Right kidney (tissue), 9 donors: ENCODE data around the gene MAP4K3.
A peak's percentile ranks its signal among the peaks of the same experiment; 100 is the strongest.

Experiments
- DNase-seq: peaks from one replicate; pipeline ENCODE4 v3.0.0-alpha.2; 2016
- long read RNA-seq, 8 donors: transcript quantifications; one replicate each; lab custom pipeline, GENCODE V29; 2026

The MAP4K3 gene
- long read RNA-seq, donor 1, full-length matches to known transcripts, result 4 of 4 reads
- long read RNA-seq, donor 1, partial matches to known transcripts, result 0 of 4 reads
- long read RNA-seq, donor 1, other reads (novel, unspliced or antisense), result 0 of 4 reads
- long read RNA-seq, donor 2, full-length matches to known transcripts, result 1 of 1 reads
- long read RNA-seq, donor 2, partial matches to known transcripts, result 0 of 1 reads
- long read RNA-seq, donor 2, other reads (novel, unspliced or antisense), result 0 of 1 reads
- long read RNA-seq, donor 3, result 0 reads
- long read RNA-seq, donor 4, full-length matches to known transcripts, result 5 of 36 reads
- long read RNA-seq, donor 4, partial matches to known transcripts, result 31 of 36 reads
- long read RNA-seq, donor 4, other reads (novel, unspliced or antisense), result 0 of 36 reads
- long read RNA-seq, donor 5, full-length matches to known transcripts, result 3 of 3 reads
- long read RNA-seq, donor 5, partial matches to known transcripts, result 0 of 3 reads
- long read RNA-seq, donor 5, other reads (novel, unspliced or antisense), result 0 of 3 reads
- long read RNA-seq, donor 6, full-length matches to known transcripts, result 2 of 10 reads
- long read RNA-seq, donor 6, partial matches to known transcripts, result 0 of 10 reads
- long read RNA-seq, donor 6, other reads (novel, unspliced or antisense), result 8 of 10 reads
- long read RNA-seq, donor 7, full-length matches to known transcripts, result 2 of 15 reads
- long read RNA-seq, donor 7, partial matches to known transcripts, result 13 of 15 reads
- long read RNA-seq, donor 7, other reads (novel, unspliced or antisense), result 0 of 15 reads
- long read RNA-seq, donor 8, full-length matches to known transcripts, result 8 of 14 reads
- long read RNA-seq, donor 8, partial matches to known transcripts, result 6 of 14 reads
- long read RNA-seq, donor 8, other reads (novel, unspliced or antisense), result 0 of 14 reads

- peak; percentile 96 for DNase-seq
Measured at GRCh38 chr2:39436592-39437521, at the start of gene MAP4K3. Gene MAP4K3 (minus strand): TSS chr2:39437285. CDS start chr2:39436987, 298 bp downstream.

- no peak for DNase-seq
Measured at GRCh38 chr2:39486071-39486470, 49.0 kb upstream of the MAP4K3 start.

GRCh38 chr2:39484620-39485495 is 47.8 kb upstream of the MAP4K3 start:
- DNase-seq, result no peak

- no peak for DNase-seq
Measured at GRCh38 chr2:39484206-39484605, 47.1 kb upstream of the MAP4K3 start.

- no peak for DNase-seq
Measured at GRCh38 chr2:39483534-39483933, 46.4 kb upstream of the MAP4K3 start.

- DNase-seq, result no peak
Measured at GRCh38 chr2:39481611-39482010, 44.5 kb upstream of the MAP4K3 start.

GRCh38 chr2:39479696-39480095 is 42.6 kb upstream of the MAP4K3 start:
- DNase-seq, result no peak

- DNase-seq, result no peak
Measured at GRCh38 chr2:39479053-39479670, 42.1 kb upstream of the MAP4K3 start.

GRCh38 chr2:39476524-39476923 is 39.4 kb upstream of the MAP4K3 start:
- DNase-seq, result no peak

GRCh38 chr2:39475006-39475405 is 37.9 kb upstream of the MAP4K3 start:
- no peak for DNase-seq

- DNase-seq, result no peak
Measured at GRCh38 chr2:39470580-39470979, 33.5 kb upstream of the MAP4K3 start.

GRCh38 chr2:39469807-39470206 is 32.7 kb upstream of the MAP4K3 start:
- DNase-seq, result no peak

GRCh38 chr2:39468579-39469451 is 31.7 kb upstream of the MAP4K3 start:
- DNase-seq, result no peak

GRCh38 chr2:39466311-39466710 is 29.2 kb upstream of the MAP4K3 start:
- DNase-seq, result no peak

GRCh38 chr2:39464864-39465263 is 27.8 kb upstream of the MAP4K3 start:
- DNase-seq, result no peak

- no peak for DNase-seq
Measured at GRCh38 chr2:39455826-39456225, 18.7 kb upstream of the MAP4K3 start.

GRCh38 chr2:39452396-39452795 is 15.3 kb upstream of the MAP4K3 start:
- no peak for DNase-seq

- no peak for DNase-seq
Measured at GRCh38 chr2:39451954-39452353, 14.9 kb upstream of the MAP4K3 start.

- DNase-seq, result no peak
Measured at GRCh38 chr2:39448169-39448502, 11.1 kb upstream of the MAP4K3 start.
